Activated naive CD4-positive, alpha-beta T cell treated with anti-CD3 and anti-CD28 coated beads, Interleukin-2, amount 50 U/mL, for 72 hours (primary cell): ENCODE measurements around the gene NRARP. TPM values are rescaled to one million over a fixed set of nuclear protein-coding genes. Genes with fewer than 3 reads are reported as not detected.
"Not testable (repeated sequence)": the region's sequence is repeated elsewhere in the genome, so short reads cannot be mapped to it uniquely, and the experiment has no call there.

Experiments used
- ATAC-seq, 2 donors: fragments of 150-1000 bp; cut with Tn5 transposase; 2 replicates each; pipeline ENCODE4 v1.10.0; 2021; ENCODE audit warnings: mild to moderate bottlenecking in 2 of 2, moderate library complexity in 2 of 2
- DNase-seq, 2 donors: peaks; one replicate each; pipeline ENCODE4 v3.0.0; 2021 to 2022; ENCODE audit warnings: low spot score in 2 of 2
- H3K27ac Mint-ChIP-seq, 2 donors: one replicate each; pipeline ENCODE4 v1.8.0; 2022; ENCODE audit warnings: mild to moderate bottlenecking in 2 of 2, mixed read lengths in 2 of 2
- H3K36me3 Mint-ChIP-seq, 2 donors: one replicate each; pipeline ENCODE4 v1.8.0; 2022; ENCODE audit warnings: mixed read lengths in 2 of 2
- H3K9me3 Mint-ChIP-seq, 2 donors: one replicate each; pipeline ENCODE4 v1.8.0; 2022; ENCODE audit warnings: mixed read lengths in 2 of 2
- total RNA-seq, 2 donors: library from RNA; stranded (reverse); gene quantifications; one replicate each; pipeline ENCODE4 v1.2.3, GENCODE V29; 2022

NRARP gene
- total RNA-seq, 2 donors from 2014 or later, result 0.61 to 3.1 TPM

DNA sequence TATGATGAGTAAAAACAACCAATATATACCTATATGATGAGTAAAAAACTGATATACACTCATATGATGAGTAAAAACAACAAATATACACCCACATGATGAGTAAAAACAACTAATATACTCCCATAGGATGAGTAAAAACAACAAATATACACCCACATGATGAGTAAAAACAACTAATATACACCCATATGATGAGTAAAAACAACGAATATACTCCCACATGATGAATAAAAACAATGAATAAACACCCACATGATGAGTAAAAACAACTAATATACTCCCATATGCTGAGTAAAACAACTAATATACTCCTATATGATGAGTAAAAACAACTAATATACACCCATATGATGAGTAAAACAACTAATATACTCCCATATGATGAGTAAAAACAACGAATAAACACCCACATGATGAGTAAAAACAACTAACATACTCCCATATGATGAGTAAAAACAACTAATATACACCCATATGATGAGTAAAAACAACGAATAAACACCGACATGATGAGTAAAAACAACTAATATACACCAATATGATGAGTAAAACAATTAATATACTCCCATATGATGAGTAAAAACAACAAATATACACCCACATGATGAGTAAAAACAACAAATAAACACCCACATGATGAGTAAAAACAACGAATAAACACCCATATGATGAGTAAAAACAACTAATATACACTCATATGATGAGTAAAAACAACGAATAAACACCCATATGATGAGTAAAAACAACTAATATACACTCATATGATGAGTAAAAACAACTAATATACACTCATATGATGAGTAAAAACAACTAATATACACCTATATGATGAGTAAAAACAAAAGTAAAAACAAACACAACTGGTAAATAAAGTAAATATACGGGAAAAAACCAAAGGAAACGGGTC is 25.8 kb upstream of the NRARP start:
- peak overlapping the region in 1 of 2 donors; percentile 98 for H3K27ac Mint-ChIP-seq
- peak in 1 of 2 donors; percentile 18 for ATAC-seq
- DNase-seq, result not testable (repeated sequence)
- H3K9me3 Mint-ChIP-seq, result peaks cover 12 to 26% of the 10 kb centered on the region in 2 donors
- H3K36me3 Mint-ChIP-seq, result peaks cover 0 to 20% of the 10 kb centered on the region in 2 donors

- ATAC-seq, result peak; percentile 78 to 80
- peaks cover 12 to 26% of the 10 kb centered on the region in 2 donors for H3K9me3 Mint-ChIP-seq
- no peak for DNase-seq
- H3K27ac Mint-ChIP-seq, result peak overlapping the region in 1 of 2 donors; percentile 66
- H3K36me3 Mint-ChIP-seq, result peaks cover 0 to 20% of the 10 kb centered on the region in 2 donors
Measured at GRCh38 chr9:137326445-137327065, 24.5 kb upstream of the NRARP start.

DNA sequence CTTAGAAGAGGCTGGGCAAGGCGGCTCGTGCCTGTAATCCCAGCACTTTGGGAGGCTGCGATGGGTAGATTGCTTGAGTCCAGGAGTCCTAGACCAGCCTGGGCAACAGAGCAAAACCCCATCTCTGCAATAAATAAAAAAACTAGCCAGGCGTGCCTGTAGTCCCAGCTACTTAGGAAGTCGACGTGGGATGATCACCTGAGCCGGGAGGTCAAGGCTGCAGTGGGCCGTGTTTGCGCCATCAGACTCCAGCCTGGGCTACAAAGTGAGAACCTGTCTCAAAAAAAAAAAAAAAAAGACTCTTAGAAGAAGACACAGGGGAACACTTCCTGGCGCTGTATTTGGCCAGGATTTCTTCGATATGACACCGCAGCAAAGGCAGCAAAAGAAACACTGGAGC is 23.7 kb upstream of the NRARP start:
- DNase-seq, result no peak
- peaks cover 0 to 20% of the 10 kb centered on the region in 2 donors for H3K36me3 Mint-ChIP-seq
- H3K9me3 Mint-ChIP-seq, result peaks cover 12 to 26% of the 10 kb centered on the region in 2 donors
- no peak overlapping the region for H3K27ac Mint-ChIP-seq
- no peak for ATAC-seq

DNA sequence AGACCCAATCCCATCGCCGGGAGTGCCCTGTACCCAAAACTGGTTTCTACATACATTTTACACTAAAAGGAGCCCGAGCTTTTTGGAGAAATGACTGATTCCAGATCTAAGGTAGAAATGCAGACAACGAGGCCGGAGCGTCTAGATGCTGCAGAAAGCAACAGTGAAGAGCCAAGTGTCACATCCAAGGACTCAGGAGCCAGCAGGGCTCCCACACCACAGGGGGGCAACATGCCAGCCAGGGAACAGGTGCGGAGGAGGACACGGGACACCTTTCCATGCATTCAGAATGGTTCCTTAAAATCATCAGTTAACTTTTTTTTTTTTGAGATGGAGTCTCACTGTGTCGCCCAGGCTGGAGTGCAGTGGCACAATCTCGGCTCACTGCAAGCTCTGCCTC is 23.1 kb upstream of the NRARP start:
- Mint-ChIP-seq H3K9me3 (peaks cover 12 to 21% of the 10 kb centered on the region in 2 donors), H3K27ac (no peak overlapping the region), H3K36me3 (peaks cover 0 to 20% of the 10 kb centered on the region in 2 donors)
- no peak for DNase-seq
- ATAC-seq, result no peak

DNA sequence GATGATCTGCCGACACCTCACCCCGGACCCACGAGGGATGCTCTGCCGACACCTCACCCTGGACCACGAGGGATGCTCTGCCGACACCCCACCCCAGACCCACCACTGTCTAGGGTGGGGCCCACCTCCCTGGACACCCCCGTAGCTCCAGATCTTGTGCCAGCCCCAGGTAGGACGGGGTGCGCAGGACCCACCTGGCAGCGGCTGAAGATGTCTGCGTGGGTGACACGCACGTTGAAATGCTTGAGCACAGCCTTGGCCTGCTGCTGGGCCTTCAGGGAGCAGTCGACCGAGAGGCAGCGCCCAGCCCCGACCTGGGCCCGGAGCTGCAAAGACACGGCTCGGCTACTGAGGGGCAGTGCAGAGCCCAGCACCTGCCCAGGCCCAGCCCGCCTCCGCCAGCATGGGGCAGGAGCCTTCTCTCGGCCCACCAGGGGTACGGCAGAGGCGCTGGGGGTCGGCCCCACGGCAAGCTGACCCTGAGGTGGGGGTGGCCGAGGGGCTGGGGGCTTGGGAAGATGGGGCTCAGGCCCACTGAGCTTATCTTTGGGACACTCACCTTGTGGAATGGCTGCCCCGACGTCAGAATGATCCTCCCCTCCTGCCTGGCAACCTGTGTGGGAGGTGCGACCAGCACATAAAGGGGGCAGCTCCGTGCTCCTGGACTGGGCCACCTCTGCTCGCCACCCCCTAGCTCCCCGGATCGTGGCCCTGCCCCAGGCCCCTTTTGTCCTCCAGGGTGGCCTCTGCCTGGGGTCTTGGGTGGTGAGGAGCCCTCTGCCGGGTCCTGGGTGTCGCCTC is 21.7 kb upstream of the NRARP start:
- DNase-seq, result no peak
- no peak for ATAC-seq
- Mint-ChIP-seq H3K9me3 (peaks cover 12 to 18% of the 10 kb centered on the region in 2 donors), H3K27ac (no peak overlapping the region), H3K36me3 (peaks cover 0 to 20% of the 10 kb centered on the region in 2 donors)

GRCh38 chr9:137321726-137322361 is 19.8 kb upstream of the NRARP start:
- no peak overlapping the region for H3K27ac Mint-ChIP-seq
- no peak for DNase-seq
- H3K9me3 Mint-ChIP-seq, result peaks cover 0 to 3% of the 10 kb centered on the region in 2 donors
- ATAC-seq, result no peak
- H3K36me3 Mint-ChIP-seq, result peaks cover 0 to 4% of the 10 kb centered on the region in 2 donors

DNA sequence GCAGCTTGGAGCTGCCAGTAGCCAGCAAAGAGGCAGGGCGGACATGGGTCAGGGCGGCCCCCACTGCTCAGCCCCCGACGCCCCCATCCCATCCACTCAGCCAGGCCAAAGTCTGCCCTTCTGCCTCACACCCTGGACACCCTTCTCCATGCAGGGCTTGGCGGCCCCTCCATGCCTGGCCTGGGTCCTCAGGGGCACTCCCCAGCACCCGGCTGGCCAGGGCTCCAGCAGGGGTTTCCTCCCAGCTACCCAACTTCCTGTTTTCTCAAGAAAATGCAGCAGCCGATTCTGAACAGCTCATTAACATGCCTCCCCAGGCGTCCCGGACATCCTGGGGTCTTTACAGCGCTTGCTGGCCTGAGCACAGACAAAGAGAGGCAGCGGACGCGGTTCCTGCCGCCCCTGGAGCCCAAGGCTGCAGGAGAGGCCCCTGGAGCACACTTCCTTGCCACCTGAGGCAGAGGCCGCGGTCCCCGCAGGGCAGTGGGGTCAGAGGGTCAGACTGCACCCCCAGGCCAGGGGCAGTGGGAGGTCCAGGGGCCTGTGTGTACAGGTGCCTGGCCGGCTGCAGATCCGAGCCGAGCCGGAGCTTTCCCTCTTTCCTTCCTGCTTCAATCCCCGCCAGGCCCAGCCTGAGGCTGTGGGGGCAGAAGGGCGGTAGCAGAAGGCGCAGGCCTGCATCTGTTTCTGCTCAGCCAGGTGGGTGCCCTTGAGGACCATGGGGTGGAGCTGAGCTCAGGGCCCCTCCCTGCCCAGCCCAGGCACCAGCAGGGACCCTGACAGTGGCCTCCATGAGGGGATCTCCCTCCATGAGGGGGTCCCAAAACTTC is 18.7 kb upstream of the NRARP start:
- ATAC-seq (peak in 1 of 2 donors; percentile 40), DNase-seq (peak in 1 of 2 donors; percentile 55)
- Mint-ChIP-seq H3K36me3 (no peaks in the 10 kb centered on the region), H3K27ac (no peak overlapping the region), H3K9me3 (no peaks in the 10 kb centered on the region)

DNA sequence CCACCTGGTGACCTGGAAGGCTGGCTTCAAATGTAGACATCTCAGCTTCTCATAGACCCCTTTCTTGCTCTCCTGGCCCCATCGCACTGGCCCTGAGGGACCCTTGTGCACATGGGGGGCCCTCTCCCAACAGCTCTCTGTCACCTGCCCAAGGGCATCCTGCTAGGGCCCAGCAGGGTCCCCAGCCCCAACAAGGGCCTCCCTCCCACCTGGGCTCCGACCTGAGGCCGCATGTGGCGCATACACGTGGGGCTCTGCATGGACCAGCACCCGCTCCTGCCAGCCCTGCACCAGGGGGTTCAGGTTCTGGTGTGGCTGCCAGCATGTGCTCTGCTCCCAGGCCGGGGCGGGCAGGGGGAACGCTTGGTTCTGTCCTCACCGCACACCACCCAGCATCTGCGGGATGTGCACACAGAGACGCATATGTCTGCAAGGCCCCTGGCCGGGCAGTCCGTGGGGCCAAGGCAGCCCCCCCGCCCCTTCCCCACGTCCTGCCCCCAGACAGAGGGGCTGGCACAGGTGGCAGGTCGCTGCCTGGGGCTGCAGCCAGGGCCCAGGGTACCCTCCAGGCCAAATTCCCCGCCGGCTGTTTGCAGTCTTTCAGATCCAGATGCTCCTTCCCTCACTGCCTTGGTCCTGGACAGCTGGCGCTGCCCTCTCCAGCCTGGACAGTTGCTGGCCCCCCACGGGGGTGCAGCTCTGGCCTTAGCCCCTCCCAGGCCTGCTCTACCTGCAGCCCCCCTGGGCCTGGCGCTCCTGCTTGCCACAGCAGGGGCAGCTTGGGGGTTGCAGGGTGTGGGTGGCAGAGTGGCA is 17.9 kb upstream of the NRARP start:
- Mint-ChIP-seq H3K9me3 (no peaks in the 10 kb centered on the region), H3K36me3 (no peaks in the 10 kb centered on the region), H3K27ac (peak overlapping the region in 1 of 2 donors; percentile 56)
- peak in 1 of 2 donors; percentile 54 for DNase-seq
- ATAC-seq, result no peak

- DNase-seq (peak in 1 of 2 donors; percentile 51), ATAC-seq (no peak)
- Mint-ChIP-seq H3K36me3 (no peaks in the 10 kb centered on the region), H3K9me3 (no peaks in the 10 kb centered on the region), H3K27ac (peak overlapping the region in 1 of 2 donors; percentile 56)
Measured at GRCh38 chr9:137319011-137319738, 17.1 kb upstream of the NRARP start.

GRCh38 chr9:137318602-137319001 is 16.5 kb upstream of the NRARP start:
- ATAC-seq (no peak), DNase-seq (peak in 1 of 2 donors; percentile 47)
- H3K36me3 Mint-ChIP-seq, result no peaks in the 10 kb centered on the region
- peak overlapping the region in 1 of 2 donors; percentile 56 for H3K27ac Mint-ChIP-seq
- H3K9me3 Mint-ChIP-seq, result no peaks in the 10 kb centered on the region

DNA sequence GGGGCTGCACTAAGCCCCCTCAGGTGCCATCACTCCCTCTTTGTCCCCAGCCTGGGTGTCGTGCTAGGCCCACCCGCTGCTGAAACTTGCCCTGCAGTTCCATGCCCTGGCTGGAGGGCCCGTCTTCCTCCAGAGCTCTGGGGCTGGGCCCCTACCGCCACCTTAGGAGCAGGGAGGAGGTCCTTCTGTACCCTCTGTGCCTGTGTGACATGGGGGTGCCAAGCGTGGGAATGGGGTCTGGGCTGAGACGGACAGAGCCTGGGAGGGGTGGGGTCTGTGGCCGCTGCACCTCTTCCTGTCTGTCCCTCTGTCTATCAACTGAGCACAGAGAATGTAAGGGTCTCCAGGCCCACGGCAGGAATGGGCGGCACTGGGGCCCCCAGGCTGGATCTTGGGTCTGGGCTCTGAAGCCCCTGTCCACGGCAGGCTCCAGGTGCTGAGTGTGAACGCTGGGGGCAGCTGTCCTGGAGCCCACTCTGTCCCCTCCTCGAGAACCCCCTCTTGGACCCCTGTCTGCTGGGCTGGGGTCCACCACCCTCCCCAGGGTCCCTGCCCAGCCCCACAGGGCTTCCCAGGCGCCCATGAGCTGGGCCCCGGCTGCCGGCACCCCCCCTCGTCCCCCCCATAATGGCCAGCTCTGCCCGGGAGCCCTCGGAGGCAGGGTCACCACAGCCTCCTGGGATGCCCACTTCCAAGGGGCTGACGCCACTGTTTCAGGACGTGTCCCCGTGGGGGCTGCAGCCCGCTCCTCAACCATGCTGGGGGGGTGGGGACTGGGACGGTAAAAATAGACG is 15.8 kb upstream of the NRARP start:
- ATAC-seq (no peak), DNase-seq (no peak)
- H3K9me3 Mint-ChIP-seq, result no peaks in the 10 kb centered on the region
- H3K36me3 Mint-ChIP-seq, result no peaks in the 10 kb centered on the region
- H3K27ac Mint-ChIP-seq, result no peak overlapping the region

- Mint-ChIP-seq H3K9me3 (no peaks in the 10 kb centered on the region), H3K36me3 (no peaks in the 10 kb centered on the region), H3K27ac (no peak overlapping the region)
- DNase-seq, result peak in 1 of 2 donors; percentile 53
- ATAC-seq, result no peak
Measured at GRCh38 chr9:137317021-137317717, 15.1 kb upstream of the NRARP start.
